Right hindlimb (tissue), 1 donor: Measurements from ENCODE around the gene CC2D2A.
A peak's percentile ranks its signal among the peaks of the same experiment; 100 is the strongest.
"Not testable (repeated sequence)": the region's sequence is repeated elsewhere in the genome, so short reads cannot be mapped to it uniquely, and the experiment has no call there.

Experiments
- DNase-seq: peaks from one replicate; pipeline ENCODE4 v3.0.0-alpha.2; 2018

CC2D2A gene

DNA sequence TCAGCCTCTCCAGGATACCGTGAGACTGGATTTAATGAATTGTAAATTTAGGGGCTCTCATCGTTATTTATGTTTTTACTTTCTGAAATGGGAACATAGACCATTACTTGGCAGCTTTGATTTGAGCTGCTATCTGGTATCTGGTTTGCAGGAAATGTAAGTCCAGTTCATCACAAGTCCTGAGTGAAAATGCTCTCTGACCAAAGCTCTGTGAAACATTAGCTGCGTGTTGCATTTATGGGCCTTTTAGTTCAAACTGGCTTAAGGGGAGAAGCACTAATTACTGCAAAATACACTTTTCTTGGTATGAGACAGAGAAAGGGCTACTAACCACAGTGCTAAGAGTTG lies 420 bp downstream of the CC2D2A start:
- no peak for DNase-seq

DNA sequence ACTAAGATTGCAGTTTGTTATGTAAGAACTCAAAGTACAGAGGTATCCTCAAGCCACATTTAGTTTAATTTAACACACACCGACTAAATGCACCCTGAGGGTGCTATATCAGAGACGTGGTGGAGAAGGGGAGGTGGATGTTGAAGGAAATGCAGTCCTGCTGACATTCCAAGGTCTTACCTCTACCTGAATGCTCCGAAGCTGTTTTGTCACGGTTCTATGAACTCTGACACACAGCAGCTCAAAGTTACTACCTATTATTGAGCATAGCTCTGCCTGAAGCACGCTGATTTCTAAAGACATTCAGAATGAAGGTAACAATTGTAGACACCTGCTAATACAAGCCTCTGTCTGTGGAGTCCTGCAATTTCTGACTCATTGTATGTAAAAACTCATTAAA lies 6.7 kb downstream of the CC2D2A start:
- DNase-seq: no peak

DNA sequence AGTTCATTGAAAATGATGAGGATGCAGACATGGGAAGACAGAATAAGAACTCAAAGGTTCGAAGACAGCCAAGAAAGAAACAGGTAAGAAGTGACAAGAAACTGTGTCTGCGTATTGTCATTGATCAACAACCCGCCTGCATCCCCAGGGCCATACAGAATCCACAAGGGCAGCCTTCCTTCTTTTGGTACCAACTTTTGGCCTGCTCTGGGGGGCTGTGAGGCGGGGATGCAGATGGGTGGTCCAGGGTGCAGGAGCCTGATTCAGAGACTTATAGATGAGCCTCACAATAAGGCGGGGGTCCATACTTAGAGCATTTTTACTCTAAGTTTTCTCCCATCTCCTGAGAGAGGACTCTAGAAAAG lies 9.0 kb downstream of the CC2D2A start:
- DNase-seq: no peak

- peak; percentile 90 for DNase-seq
Observed at GRCh38 chr4:15479089-15479912, 9.6 kb downstream of the CC2D2A start.

DNA sequence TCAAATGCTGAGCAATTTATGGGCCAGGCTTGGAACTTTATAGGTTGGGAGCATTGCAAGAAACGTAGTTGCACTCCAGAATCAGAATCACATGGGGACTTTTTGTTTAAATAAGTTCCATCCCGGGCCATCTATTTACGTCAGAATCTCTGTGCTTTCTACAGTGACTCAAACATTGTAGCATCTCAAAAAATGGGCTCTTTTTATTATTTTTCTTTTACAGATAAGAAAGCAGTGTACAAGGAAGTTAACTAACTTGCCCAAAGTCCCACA lies 10.2 kb downstream of the CC2D2A start:
- DNase-seq: no peak

DNA sequence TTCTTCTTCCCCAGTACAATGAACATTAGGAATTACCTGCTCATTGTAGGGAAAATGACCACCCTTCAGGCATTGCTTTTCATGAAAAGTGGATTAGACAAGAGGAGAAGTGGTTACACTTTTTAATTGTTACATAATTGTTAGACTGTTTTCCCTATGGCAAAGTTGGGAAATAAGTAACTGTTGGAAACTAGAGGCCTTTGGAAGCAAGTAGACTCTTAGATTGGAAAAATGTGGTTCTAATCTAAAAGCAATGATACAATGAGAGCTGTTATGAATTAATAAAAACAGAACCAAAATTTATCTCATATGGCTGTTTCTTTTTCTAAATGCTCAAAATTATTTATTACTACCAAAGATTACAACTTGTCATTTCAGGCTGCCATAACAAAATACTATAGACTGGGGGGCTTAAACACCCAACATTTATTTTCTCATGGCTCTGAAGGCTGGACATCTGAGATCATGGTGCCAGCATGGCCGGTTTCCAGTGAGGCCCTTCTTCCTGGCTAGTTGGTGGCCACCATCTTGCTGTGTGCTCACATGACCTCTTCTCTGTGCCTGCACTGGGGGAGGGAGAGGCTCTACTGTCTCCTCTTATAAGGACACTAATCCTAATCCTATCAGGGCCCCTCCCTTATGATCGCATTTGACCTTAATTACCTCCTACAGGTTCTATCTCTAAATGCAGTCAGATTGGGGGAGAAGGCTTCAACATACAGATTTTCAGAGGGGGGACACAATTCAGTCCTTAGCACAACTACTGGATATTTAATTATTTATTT lies 12.5 kb downstream of the CC2D2A start:
- no peak for DNase-seq

- DNase-seq: no peak
Observed at GRCh38 chr4:15482842-15483241, 13.2 kb downstream of the CC2D2A start.

DNA sequence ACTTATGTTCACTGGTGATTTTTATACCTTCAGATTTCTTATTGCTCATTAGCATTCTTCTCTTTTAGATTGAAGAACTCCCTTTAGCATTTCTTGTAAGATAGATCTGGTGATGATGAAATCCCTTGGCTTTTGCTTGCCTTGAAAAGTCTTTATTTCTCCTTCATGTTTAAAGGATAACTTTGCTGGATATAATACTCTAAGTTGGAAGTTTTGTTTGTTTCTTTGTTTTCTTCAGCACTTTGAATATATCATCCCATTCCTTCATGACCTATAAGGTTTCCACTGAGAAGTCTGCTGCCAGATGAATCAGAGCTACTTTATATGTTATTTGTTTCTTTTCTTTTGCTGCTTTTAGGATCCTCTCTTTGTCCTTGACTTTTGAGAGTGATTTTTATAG lies 18.5 kb downstream of the CC2D2A start:
- DNase-seq: no peak

GRCh38 chr4:15488658-15489470 lies 19.2 kb downstream of the CC2D2A start:
- no peak for DNase-seq

DNA sequence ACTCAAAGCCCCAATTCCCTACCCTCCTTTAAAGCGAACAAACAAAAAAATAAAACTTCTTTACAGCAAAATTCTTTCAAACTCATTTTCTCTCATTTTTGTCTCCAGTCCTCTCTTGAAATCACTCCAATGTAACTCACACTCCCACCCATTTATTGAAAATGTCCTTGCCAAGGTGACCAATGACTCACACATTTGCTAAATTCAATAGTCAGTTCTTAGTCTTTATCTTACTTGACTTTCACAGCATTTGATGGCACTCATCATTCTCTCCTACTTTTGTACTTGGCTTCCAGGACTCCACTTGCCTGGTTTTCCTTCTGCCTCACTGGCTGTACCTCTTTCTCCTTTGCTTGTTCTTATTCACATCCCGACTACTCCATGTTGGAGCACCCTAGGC lies 19.9 kb downstream of the CC2D2A start:
- no peak for DNase-seq

DNA sequence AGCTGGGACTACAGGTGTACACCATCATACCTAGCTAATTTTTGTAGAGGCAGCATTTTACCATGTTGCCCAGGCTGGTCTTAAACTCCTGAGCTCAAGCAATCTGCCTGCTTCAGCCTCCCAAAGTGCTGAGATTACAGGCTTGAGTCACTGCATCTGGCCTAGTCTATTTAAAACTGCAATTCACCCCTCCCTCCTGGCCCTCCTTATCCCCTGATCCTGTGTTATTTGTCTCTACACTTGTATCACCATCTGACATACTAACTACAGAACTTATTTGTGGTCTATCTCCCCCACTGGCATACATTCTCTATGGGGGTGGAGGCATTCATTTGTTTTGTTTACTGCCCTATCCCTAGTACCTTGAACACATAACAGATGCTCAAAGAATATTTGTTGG lies 23.7 kb downstream of the CC2D2A start:
- no peak for DNase-seq

DNA sequence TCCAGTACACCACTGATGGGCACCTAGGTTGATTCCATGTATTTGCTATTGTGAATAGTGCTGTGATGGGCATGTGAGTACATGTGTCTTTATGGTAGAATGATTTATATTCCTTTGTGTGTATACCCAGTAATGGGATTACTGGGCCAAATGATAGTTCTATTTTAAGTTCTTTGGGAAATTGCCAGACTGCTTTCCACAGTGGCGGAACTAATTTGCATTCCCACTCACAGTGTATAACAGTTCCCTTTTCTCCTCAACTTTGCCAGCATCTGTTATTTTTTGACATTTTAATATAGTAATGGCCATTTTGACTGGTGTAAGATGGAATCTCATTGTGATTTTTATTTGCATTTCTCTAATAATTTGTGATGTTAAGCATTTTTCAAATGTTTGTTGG lies 25.9 kb downstream of the CC2D2A start:
- DNase-seq: no peak

GRCh38 chr4:15498356-15498755 lies 28.7 kb downstream of the CC2D2A start:
- DNase-seq: no peak

- DNase-seq: no peak
Observed at GRCh38 chr4:15500701-15501100, 31.0 kb downstream of the CC2D2A start.

- DNase-seq: no peak
Observed at GRCh38 chr4:15501941-15502340, 32.3 kb downstream of the CC2D2A start.

DNA sequence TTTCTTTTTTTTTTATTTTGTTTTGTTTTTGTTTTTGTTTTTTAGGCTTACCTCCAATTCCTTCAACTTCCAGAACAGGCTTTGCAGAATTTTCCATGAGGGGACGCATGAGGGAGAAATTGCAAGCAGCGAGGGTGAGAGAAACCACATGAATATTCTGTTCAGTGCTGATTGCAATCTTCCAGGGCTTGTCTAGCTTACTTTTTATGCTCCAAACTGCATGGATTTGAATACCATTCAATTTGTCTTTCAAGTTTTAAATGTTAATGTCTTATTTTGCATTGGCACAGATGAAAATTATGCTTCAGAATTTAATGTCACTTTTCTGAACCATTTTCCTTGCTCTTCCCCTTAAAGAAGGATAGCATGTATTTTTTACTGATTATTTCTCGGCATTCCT lies 32.7 kb downstream of the CC2D2A start:
- no peak for DNase-seq

- no peak for DNase-seq
Observed at GRCh38 chr4:15504041-15504440, 34.4 kb downstream of the CC2D2A start.

GRCh38 chr4:15506464-15506863 lies 36.8 kb downstream of the CC2D2A start:
- DNase-seq: no peak

- DNase-seq: no peak
Observed at GRCh38 chr4:15507679-15508078, 38.0 kb downstream of the CC2D2A start.

DNA sequence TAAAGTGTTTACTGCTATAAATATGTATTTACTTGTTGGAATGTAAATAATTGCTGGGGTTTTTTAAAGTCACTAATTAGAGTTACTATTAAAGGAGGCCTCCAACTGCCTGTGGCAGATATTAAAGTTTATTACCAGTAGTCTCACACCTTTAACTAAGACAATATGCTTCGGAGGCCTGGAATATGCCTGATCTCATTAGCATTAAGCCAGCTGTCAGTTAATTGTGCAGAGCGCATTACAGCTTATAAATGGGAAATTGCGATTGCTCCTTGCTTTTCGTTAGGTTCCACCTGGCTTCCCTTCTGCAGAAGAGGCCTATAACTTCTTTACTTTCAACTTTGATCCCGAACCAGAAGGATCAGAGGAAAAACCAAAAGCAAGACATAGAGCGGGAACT lies 41.3 kb downstream of the CC2D2A start:
- DNase-seq: no peak

- DNase-seq: no peak
Observed at GRCh38 chr4:15513545-15513944, 43.9 kb downstream of the CC2D2A start.

GRCh38 chr4:15515106-15515505 lies 45.4 kb downstream of the CC2D2A start:
- no peak for DNase-seq

DNA sequence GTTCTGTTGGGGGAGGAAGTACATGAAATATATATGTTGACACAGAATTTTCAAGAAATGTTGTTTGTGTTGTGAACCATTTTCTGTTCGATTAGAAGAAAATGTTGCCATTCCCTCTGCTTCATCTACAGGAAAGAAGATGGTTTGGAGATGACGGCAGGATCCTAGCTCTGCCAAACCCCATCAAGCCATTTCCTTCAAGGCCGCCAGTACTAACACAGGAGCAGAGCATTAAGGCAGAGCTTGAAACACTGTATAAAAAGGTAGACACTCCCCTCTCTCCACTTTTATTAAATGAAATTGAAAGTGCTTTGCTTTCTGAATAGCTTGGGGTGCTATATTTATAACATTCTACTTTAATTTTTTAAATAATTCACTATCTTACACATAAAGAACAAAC lies 46.8 kb downstream of the CC2D2A start:
- no peak for DNase-seq

DNA sequence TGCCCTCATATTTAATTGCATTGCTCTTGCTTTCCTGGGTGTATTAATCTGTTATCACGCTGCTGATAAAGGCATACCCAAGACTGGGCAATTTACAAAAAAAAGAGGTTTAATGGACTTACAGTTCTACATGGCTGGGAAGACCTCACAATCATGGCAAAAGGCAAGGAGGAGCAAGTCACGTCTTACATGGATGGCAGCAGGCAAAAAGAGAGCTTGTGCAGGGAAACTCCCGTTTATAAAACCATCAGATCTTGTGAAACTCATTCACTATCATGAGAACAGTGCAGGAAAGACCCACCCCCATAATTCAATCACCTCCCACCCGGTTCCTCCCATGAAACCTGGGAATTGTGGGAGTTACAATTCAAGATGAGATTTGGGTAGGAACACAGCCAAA lies 48.0 kb downstream of the CC2D2A start:
- not testable (repeated sequence) for DNase-seq
